ENCODE measurements around the gene MAMDC4.

MAMDC4 gene

DNA sequence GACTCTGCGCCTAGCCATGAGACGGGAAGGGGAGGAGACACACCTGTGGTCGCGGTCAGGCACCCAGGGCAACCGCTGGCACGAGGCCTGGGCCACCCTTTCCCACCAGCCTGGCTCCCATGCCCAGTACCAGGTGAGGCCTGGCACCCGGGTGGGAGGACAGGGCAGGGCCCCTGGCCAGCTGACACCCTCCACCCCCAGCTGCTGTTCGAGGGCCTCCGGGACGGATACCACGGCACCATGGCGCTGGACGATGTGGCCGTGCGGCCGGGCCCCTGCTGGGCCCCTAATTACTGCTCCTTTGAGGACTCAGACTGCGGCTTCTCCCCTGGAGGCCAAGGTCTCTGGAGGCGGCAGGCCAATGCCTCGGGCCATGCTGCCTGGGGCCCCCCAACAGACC is 5.0 kb downstream of the MAMDC4 start:
- no peak for TF ChIP-seq POLR2AphosphoS5 (IDR thresholded peaks at IDR 0.05; ENCODE audit: low read depth, low read length)
- TF ChIP-seq POLR2A (IDR thresholded peaks at IDR 0.05; ENCODE audit: low read depth, low read length), result no peak
- TF ChIP-seq TAF1 (IDR thresholded peaks at IDR 0.05; ENCODE audit: borderline replicate concordance, low read depth, low read length), result no peak
- no peak for FAIRE-seq

DNA sequence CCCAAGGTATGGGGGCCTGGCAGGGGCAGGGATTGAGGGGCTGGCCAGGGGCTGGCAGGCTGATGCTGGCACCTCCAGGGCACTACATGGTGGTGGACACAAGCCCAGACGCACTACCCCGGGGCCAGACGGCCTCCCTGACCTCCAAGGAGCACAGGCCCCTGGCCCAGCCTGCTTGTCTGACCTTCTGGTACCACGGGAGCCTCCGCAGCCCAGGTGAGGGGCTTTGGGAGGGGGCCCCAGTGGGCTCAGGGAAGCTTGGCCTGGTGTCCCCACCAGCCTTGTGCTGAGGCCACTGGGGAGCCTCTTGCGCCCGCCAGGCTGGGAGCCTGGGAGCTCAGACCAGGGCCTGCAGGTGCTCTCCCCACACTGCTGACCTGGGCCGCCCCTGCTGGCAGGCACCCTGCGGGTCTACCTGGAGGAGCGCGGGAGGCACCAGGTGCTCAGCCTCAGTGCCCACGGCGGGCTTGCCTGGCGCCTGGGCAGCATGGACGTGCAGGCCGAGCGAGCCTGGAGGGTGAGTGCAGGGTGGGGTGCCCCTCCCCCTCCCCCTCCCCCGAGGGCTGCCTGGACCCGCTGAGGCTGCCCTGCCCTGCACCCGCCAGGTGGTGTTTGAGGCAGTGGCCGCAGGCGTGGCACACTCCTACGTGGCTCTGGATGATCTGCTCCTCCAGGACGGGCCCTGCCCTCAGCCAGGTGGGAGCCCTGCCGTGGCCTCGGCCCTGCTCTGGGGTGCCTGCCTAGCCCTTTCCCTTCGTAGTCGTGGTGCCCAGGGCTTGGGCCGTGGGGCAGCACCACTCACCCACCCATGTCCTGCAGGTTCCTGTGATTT is 5.7 kb downstream of the MAMDC4 start:
- FAIRE-seq, result no peak
- DNase-seq (ENCODE audit: insufficient read length), result no peak
- TF ChIP-seq TAF1 (IDR thresholded peaks at IDR 0.05; ENCODE audit: borderline replicate concordance, low read depth, low read length) (no peak), POLR2A (IDR thresholded peaks at IDR 0.05; ENCODE audit: low read depth, low read length) (peak; percentile 25; the same call in 1 of the 2 replicates), POLR2AphosphoS5 (IDR thresholded peaks at IDR 0.05; ENCODE audit: low read depth, low read length) (0 out of 2 replicates have a peak, but pooled peaks have one; percentile 13)

More for the DNA sequence above, 5.0 kb downstream of the MAMDC4 start:
- no peak for DNase-seq (ENCODE audit: insufficient read length)

DNA sequence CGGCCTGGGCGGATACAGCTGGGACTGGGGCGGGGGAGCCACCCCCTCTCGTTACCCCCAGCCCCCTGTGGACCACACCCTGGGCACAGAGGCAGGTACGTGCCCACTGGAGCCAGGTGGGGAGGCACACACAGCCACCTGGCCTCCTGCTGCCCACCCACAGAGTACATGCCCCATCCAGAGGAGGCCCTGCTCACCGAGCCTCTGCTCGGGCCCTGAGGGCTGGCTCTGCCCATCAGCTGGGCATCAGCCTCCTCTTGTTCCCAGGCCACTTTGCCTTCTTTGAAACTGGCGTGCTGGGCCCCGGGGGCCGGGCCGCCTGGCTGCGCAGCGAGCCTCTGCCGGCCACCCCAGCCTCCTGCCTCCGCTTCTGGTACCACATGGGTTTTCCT is 6.3 kb downstream of the MAMDC4 start:
- TF ChIP-seq POLR2A (IDR thresholded peaks at IDR 0.05; ENCODE audit: low read depth, low read length) (no peak), TAF1 (IDR thresholded peaks at IDR 0.05; ENCODE audit: borderline replicate concordance, low read depth, low read length) (no peak), POLR2AphosphoS5 (IDR thresholded peaks at IDR 0.05; ENCODE audit: low read depth, low read length) (no peak)
- FAIRE-seq (no peak), DNase-seq (ENCODE audit: insufficient read length) (no peak)

DNA sequence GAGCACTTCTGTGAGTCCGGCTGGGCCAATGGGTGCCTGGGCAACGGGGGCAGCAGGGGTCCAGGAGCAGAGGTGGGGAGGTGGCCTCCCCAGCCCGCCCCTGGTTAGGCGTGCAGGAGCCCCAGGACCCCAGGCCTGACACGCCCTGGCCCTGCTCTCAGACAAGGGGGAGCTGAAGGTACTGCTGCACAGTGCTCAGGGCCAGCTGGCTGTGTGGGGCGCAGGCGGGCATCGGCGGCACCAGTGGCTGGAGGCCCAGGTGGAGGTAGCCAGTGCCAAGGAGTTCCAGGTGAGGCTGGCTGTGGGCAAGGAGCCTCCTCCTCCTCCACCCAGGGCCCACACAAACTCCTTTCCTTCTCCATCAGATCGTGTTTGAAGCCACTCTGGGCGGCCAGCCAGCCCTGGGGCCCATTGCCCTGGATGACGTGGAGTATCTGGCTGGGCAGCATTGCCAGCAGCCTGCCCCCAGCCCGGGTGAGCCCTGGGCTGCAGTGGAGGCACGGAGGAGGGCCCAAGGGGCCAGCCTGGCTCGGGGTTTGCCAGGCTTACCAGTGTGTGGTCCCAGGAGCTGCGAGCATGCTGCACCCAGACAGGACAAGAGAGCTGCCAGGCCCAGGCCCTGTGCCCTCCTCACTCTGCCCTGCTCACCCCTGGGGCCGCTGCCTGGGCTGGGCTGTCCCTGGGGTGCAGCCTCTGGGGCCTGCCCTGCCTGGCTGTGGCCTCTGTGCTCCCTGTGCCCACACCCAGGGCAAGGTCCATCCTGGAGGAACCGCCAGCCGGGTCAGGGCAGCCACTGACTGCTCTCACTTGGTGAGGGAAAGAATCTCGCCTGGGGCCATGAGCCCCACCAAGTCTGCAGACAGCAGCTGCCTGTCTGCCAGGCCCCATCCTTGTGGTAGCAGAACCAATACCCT is 7.0 kb downstream of the MAMDC4 start:
- FAIRE-seq (no peak), DNase-seq (ENCODE audit: insufficient read length) (no peak)
- TF ChIP-seq POLR2A (IDR thresholded peaks at IDR 0.05; ENCODE audit: low read depth, low read length) (no peak), POLR2AphosphoS5 (IDR thresholded peaks at IDR 0.05; ENCODE audit: low read depth, low read length) (no peak), TAF1 (IDR thresholded peaks at IDR 0.05; ENCODE audit: borderline replicate concordance, low read depth, low read length) (no peak)

DNA sequence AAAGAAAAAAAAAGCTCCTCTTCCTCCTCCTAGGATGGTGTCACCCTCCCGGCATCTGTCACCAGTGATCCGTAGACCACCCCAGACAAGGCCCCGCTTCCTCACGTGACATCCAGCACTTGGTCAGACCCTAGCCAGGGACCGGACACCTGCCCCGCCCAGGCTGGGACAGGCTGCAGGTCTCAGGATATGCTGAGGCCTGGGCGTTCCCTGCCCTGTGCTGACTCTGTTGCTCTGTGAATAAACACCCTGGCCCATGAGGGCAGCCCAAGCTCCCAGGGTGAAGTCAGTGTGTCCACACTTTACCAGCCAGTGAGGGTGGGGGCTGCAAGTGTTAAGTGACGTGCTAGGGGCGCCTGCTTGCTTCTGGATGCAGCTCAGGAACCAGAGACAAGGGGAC is 8.4 kb downstream of the MAMDC4 start:
- DNase-seq (ENCODE audit: insufficient read length), result no peak
- FAIRE-seq, result no peak
- TF ChIP-seq POLR2A (IDR thresholded peaks at IDR 0.05; ENCODE audit: low read depth, low read length), result no peak
- no peak for TF ChIP-seq POLR2AphosphoS5 (IDR thresholded peaks at IDR 0.05; ENCODE audit: low read depth, low read length)
- no peak for TF ChIP-seq TAF1 (IDR thresholded peaks at IDR 0.05; ENCODE audit: borderline replicate concordance, low read depth, low read length)

DNA sequence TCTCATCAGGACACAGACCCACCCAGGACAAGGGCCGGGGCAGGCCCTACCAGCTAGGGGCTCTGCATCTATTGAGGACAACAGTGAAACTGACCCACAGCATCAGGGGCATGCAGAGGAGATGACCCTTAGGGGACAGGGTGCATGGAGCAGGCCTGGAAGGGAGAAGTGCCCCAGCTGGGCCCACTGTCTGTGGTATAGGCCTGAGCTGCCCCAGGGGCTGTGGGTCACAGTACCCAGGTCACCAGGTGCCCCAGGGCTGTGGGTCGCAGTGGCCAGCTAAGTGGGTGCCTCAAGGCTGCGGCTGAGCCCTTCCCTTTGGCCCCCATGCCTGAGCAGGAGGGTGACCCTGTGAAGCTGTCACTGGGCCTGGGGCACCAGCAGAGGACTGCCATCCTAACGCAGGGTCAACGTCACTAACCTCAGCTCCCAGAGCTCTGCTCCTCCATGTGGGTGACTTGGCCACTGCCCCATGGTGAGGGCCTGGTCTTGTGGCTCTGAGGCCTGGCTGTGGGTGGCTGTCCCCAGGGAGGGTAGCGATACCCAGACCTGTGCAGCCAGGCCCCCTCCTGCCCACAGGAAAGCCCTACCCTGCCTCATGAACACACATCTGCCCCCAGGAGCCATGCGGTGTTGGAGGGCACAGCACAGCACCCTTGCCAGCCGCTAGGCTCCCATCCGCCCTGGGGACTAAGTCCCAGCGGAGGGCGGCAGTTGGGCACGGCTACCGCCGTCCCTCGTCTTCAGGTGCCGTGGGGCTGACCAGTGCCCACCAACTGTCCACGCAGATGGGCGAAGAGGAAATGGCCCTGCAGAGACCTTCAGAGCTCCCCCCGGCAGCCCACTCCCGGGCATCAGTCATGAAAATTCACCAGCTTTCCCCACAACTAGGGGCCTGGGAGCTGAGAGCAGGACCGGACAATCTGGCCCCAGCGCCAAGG is 9.1 kb downstream of the MAMDC4 start:
- DNase-seq (ENCODE audit: insufficient read length) (no peak), FAIRE-seq (no peak)
- TF ChIP-seq POLR2A (IDR thresholded peaks at IDR 0.05; ENCODE audit: low read depth, low read length), result 0 out of 2 replicates have a peak, but pooled peaks have one; percentile 10
- TF ChIP-seq TAF1 (IDR thresholded peaks at IDR 0.05; ENCODE audit: borderline replicate concordance, low read depth, low read length), result no peak

DNA sequence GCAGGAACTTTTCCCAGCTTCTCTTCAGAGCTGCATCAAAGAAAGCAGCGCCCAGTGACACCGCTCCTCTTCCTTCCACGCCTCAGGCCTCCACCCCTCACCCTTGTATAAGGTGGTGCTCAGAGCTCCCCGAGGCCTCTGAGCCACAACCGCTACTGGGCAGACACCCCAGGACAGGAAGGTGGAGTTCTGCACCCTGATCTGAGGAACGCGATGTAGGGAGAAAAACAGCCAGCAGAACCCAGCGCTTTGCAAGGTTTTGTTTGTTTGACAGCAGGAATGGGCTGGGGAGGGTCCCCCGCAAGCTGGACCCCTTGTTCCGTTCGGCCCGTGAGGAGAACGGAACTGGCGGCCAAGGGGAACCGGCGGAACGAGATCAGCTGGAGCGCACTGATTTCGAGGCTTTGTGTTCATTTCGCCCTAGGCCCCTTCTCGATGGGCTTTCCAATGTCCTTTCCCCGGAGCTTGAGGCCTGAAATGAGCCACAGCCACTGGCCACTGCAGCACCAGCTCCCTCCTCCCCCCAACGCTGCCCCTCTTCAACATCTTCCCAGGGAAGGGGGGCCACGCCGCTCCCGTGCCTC is 9.8 kb downstream of the MAMDC4 start:
- DNase-seq (ENCODE audit: insufficient read length) (no peak), FAIRE-seq (no peak)
- TF ChIP-seq TAF1 (IDR thresholded peaks at IDR 0.05; ENCODE audit: borderline replicate concordance, low read depth, low read length), result no peak
- no peak for TF ChIP-seq POLR2A (IDR thresholded peaks at IDR 0.05; ENCODE audit: low read depth, low read length)
- no peak for TF ChIP-seq POLR2AphosphoS5 (IDR thresholded peaks at IDR 0.05; ENCODE audit: low read depth, low read length)

DNA sequence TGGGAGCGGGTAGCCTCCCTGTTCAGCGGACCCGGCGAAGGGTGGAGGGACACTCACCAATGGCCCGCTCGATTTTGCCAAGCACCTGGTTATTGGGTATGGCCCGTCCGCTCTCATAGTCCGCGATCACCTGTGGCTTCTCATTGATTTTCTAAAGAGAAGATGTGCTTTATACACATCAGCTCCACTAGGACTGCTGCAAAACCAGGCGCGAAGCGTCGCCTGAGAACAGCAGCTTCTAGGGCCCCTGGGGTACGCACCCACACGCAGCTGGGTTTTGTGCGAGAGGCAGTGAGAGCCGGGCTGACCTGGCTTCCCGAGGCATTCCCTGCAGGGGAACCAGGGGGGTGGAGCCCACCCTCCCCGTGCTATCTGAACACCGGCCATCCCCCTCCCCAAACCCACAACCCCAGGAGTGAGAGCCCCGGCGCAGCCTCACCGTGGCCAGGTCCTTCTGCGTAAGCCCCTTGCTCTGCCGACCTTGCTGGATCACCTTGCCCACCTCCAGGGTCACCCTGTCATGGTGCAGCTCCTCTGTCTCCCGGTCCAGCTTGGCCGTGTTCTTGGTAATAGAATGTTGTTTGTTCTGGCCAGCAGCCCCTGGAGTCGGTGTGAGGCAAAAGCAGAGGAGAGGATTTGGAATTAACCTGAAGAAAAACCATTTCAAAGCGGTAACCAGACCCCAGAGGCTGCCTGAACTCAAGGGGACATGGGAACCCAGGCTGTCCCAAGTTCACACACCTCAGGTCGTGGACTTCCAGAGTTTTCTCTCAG is 10.9 kb downstream of the MAMDC4 start:
- TF ChIP-seq POLR2A (IDR thresholded peaks at IDR 0.05; ENCODE audit: low read depth, low read length), result no peak
- TF ChIP-seq POLR2AphosphoS5 (IDR thresholded peaks at IDR 0.05; ENCODE audit: low read depth, low read length), result no peak
- no peak for TF ChIP-seq TAF1 (IDR thresholded peaks at IDR 0.05; ENCODE audit: borderline replicate concordance, low read depth, low read length)
- FAIRE-seq (no peak), DNase-seq (ENCODE audit: insufficient read length) (no peak)

DNA sequence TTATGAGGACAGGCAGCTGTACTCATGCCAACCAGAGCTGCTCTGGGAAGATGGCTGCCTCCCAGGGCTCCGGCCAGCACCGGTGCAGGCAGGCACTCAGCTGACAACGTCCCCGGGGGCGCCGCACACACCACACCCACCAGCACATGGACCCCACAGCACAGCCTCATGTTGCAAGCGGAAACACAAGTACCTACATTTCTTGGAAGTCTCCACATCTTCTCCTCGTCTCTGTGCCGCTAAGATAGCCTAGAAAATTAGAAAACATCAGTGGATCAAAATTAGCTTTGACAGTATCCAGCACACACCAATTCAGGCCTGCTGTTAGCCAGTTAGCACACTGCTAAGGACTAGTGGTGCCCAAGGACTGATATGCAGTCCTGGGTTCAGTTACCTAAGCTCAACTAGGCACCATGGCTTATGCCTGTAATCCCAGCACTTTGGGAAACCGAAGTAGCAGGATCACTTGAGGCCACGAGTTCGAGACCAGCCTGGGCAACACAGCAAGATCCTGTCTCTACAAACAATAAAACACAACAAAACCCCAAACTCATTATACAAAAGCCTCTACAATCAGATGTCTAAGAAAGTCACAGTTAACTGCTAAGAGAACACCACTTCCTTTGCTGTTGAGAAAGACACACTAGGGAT is 11.6 kb downstream of the MAMDC4 start:
- no peak for FAIRE-seq
- no peak for DNase-seq (ENCODE audit: insufficient read length)
- TF ChIP-seq TAF1 (IDR thresholded peaks at IDR 0.05; ENCODE audit: borderline replicate concordance, low read depth, low read length) (no peak), POLR2A (IDR thresholded peaks at IDR 0.05; ENCODE audit: low read depth, low read length) (no peak), POLR2AphosphoS5 (IDR thresholded peaks at IDR 0.05; ENCODE audit: low read depth, low read length) (no peak)

All from GM12892 (cell line).